ENCODE measurements around the gene YTHDF1.

GRCh38 chr20:63189846-63190559 lies 25.9 kb downstream of the YTHDF1 start:
- TF ChIP-seq CTCF (IDR thresholded peaks at IDR 0.05), result no peak
- no peak for TF ChIP-seq POLR2A (IDR thresholded peaks at IDR 0.05)

Measured in esophagus squamous epithelium (tissue), 4 donors.